Renal cortex interstitium (tissue), 11 donors: ENCODE measurements around the gene MROH2A. TPM values are rescaled to one million over a fixed set of nuclear protein-coding genes. Genes with fewer than 3 reads are reported as not detected.

Experiments
- DNase-seq, 11 donors: peaks; one replicate each; pipeline ENCODE4 v3.0.0-alpha.2; 2013; ENCODE audit warnings: low read depth in 9 of 11, low spot score in 4 of 11; ENCODE audit errors: extremely low read depth in 1 of 11
- polyA plus RNA-seq, 3 donors: library from polyadenylated mRNA; unstranded; fragments of 120-200 nt; gene quantifications; one replicate each; pipeline ENCODE4 v1.2.1, GENCODE V29; 2013; ENCODE audit not compliant: insufficient read length in 3 of 3

The MROH2A gene
- polyA plus RNA-seq, 3 donors: 0.26 to 0.27 TPM; not detected in 1

DNA sequence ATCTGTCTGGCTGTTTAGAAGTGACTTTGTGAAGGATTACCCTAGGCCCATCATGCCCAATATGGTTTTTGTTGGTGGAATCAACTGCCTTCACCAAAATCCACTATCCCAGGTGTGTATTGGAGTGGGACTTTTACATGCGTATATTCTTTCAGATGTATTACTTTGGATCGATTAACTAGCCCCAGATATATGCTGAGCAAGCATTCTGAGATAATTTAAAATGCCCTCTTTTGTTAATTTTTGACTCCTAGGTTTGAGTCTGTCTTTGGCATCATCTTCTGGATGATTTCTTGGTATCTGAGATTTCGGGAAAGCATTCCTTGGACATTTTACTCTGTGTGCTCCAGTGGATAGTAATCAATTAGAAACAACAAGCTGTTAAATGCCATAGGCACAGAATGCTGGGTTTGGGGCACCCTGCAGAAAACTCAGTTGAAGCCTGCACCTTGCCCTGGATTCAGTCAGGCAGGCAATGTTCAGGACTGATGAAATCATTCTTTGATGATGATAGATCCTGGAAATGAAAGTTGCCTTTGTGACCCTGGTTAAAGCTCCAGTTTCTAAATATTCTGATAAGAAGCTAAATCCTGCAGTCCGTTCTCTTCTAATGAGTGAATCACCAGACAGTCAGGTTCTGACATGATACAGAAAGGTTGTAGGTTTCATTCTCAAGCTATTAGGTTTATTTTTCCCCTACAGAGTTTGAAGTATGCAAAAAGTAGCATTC, 16.9 kb upstream of the MROH2A start:
- DNase-seq: no peak

DNA sequence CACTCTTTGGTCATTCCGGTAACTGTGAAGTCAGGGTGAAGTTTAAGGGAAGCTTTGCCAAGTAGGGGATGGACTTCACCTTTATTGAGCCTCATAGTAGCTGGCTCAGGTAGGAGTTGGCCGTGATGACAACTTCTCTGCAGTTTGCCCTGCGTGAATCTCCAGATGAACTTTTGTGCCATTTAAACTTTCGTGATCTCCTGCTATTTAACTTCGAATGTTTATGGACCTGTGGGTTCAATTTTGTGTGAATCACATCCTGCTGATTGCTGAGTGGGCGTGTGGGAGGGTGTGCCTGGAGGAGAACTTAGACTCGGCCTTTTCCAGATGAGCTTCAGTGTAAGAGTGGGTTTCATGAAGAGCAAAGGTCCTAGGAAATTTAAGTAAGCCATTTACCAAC, 13.9 kb upstream of the MROH2A start:
- no peak for DNase-seq

DNA sequence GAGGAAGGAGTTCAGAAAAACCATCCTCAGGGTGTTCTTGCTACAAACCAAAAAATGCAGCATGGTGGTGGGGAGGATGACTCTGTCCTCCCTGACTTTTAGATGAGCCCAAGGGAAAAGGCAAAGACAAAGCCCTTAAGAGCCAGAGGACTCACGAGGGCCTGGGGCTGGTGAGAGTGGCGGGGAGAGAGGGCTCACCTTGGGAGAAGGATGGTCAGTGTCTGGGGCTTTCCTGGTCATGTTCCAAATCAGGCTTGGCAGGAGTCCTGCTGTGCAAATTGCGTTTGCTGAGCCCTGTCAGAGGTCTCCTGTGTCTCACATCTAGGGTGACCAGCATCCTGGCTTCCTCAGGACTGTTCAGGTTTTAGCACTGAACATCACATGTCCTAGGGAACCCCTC, 13.4 kb upstream of the MROH2A start:
- DNase-seq: no peak

DNA sequence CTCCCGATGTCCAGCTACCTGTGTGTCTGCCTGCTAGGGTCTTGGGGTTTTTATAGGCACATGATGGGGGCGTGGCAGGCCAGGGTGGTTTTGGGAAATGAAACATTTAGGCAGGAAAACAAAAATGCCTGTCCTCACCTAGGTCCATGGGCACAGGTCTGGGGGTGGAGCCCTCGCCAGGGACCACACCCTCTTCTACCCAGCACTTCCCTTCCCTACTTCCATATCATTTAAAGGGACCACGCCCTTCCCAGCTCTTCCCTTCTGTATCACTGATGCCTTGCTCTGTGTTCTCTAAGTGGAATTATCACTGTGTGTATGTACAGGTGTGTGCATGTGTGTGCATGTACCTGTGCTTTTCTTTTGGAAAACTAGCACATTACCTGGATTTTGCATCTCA, 11.7 kb upstream of the MROH2A start:
- no peak for DNase-seq

DNA sequence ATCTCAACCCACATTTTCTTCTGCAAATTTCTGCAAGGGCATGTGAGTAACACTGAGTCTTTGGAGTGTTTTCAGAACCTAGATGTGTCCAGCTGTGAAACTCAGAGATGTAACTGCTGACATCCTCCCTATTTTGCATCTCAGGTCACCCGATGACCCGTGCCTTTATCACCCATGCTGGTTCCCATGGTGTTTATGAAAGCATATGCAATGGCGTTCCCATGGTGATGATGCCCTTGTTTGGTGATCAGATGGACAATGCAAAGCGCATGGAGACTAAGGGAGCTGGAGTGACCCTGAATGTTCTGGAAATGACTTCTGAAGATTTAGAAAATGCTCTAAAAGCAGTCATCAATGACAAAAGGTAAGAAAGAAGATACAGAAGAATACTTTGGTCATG, 10.1 kb upstream of the MROH2A start:
- DNase-seq: no peak

DNA sequence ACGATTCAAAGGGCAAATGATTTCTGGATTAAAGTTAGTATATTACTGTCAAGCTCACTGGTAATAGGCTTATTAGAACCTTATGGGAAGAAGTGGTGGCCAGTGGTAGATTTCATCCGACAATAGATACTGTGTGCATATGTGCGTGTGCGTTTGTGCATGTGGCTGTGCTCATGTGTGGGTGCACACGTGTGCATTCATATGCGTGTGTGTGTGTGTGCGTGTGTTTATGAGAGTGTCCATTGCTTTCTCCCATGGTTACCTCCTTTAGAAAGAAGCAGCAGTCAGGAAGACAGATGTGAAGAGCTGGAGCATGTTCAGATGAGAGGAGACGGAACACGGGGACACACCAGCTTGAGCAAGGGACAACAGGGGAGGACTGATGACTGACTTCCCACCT, 8.9 kb upstream of the MROH2A start:
- no peak for DNase-seq

DNA sequence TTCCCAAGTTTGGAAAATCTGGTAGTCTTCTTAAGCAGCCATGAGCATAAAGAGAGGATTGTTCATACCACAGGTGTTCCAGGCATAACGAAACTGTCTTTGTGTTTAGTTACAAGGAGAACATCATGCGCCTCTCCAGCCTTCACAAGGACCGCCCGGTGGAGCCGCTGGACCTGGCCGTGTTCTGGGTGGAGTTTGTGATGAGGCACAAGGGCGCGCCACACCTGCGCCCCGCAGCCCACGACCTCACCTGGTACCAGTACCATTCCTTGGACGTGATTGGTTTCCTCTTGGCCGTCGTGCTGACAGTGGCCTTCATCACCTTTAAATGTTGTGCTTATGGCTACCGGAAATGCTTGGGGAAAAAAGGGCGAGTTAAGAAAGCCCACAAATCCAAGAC, 6.0 kb upstream of the MROH2A start:
- DNase-seq: no peak

DNA sequence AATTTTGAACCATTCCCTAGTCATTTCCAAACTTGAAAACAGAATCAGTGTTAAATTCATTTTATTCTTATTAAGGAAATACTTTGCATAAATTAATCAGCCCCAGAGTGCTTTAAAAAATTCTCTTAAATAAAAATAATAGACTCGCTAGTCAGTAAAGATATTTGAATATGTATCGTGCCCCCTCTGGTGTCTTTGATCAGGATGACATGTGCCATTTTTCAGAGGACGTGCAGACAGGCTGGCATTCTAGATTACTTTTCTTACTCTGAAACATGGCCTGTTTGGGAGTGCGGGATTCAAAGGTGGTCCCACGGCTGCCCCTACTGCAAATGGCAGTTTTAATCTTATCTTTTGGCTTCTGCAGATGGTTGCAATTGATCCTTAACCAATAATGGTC, 5.5 kb upstream of the MROH2A start:
- no peak for DNase-seq

DNA sequence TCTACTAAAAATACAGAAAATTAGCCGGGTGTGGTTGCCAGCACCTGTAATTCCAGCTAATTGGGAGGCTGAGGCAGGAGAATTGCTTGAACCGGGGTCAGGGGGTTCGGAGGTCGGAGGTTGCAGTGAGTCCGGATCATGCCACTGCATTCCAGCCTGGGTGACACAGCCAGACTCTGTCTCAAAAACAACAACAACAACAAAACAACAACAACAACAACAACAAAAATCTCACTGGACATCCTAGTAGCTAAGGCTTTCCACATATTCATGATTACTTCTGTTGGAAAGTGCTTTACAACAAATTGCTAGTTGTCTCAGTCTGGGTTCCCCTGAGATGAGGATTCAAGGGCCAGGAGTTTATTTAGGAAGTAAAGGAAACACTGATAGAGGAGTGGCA, 4.3 kb upstream of the MROH2A start:
- DNase-seq: no peak

DNA sequence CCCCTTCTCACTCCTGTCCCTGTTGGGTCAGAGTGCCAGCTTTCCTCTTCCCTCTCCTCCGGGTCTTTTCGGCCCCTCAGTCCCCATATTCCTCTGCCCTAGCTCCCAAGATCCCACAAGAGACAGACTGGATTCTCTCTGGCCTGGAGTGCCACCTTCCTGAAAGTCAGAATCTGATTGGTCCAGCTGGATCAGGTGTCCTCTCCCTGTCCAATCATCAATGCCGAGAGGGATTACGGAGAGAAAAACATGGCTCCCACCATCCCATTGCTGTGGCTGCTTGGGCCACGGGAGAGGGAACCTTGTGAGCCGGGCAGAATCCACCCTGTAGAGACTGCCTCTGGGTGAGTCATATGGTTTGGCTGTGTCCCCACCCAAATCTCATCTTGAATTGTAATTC, 2.7 kb upstream of the MROH2A start:
- DNase-seq: no peak

DNA sequence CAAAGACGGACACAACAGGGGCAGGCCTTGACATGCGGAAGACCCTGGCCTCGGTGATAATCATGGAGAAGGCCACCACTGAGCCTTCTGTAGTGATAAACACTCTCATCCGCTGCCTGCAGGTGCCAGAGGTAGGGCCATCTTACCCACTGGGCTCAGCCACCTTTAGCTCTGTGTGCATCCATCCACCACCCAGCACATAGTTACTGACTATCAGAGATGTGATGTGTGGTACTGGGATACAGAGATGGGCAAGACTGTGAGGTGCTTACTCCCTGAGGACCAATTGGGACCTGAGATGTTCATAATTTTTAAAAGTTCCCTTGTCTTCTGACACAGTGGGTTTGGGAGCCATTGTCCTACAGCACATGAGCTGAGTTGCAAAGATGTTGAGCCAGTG, 1.6 kb downstream of the MROH2A start:
- DNase-seq: no peak

DNA sequence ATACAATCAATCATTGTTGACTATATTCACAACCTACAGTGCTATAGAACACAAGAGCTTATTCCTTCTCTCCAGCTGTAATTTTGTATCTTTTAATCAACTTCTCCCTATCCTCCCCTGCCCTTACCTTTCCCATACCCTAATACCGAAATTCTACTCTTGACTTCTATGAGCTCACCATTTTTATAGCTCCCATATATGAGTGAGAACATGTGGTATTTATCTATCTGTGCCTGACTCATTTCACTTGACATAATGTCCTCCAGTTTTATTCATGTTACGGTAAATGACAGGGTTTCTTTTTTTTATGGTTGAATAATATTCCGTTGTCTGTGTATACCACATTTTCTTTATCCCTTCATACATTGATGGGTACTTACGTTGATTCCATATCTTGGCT, 2.6 kb downstream of the MROH2A start:
- no peak for DNase-seq

DNA sequence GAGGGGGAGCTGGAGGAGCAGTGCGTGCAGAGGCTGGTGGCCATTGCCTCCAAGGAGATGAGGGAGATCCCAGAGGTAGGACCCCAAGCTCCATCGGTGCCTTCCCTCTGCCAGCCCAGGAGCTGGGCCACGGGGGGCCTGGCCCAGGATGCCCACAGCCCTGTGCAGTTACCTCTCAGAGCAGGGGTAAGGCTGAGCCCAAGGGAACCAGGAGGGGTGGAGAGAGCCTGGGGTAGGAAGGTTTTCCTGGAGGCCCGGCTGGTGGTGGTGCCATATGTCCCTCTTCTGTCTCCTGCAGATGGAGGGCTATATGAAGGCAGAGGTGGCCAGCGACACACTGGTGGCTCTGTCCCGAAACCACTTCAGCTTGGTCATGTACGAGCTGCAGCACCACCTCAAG, 11.4 kb downstream of the MROH2A start:
- no peak for DNase-seq

DNA sequence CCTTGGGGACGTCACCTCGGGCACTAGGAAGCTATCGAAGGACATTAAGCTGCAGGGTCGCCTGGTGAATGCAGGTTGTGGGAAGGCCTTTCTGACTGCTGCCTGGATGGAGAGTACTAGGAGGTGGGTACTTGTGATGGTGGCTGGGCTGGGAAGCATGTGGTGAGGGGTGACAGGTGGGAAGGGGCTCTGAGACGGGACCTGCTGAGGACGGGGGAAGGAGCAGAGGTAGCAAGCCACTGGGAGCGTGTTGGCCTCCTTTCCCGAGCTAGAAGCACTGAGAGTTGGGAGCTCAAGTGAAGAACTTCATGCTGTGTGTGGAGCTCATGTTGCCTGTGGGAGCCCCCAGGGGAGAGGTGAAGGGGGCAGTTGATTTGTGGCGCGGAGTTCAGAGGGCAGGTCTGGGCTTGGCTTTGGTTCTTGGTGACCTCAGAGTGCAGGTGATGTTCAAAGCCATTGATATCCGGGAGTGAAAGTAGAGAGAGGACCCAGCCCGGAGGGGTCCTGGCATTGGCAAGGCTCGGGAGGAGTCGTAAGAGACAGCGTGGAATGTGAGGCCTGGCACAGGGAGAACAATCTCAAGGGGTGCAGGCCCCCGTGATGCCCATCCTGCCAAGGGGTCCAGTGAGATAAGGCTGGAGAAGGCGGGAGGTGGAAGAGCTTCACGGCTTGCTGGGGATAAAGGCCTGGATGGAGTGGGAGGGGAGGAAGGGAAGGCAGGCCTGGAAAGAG, 13.2 kb downstream of the MROH2A start:
- DNase-seq: no peak

DNA sequence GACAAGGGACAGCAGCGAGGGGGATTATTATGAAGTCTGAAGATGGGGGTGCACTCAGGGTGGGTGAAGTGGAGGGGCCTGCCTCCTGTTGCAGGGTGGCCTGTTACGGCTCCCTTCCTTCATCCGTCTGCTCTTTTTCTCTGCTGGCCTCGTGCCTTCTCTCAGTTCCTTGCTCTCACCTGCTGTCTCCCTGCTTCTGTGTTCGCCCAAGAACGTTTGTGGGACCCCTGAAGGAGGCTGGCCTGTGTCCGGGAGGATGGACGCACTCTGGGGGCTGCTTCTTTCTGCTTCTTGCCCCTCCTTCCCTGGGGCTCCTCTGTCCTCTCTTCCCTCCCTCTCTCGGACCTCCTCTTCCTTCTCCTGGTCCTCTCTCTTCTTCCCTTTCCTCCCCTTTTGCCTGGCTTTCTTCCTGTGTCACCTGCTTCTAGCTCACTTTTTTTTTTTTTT, 13.8 kb downstream of the MROH2A start:
- DNase-seq: no peak

DNA sequence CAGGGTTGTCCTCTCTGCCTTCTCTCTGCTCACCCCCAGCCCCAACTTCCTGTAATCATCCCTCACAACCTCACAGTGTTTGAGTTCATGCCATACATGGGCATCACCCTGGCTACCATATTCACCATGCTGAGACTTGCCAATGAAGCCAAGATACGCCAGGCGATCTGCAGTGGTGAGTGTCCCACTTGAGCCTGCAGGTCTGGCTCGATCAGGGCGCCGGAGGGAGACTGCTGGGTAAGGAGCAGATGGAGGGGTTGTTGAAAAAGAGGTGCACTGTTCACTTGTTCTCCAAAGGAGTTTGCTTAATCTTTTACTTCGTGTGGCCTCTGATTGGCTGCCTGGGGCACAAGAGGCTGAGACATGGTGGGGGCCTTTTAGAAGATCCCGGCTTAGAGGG, 14.6 kb downstream of the MROH2A start:
- DNase-seq: no peak

DNA sequence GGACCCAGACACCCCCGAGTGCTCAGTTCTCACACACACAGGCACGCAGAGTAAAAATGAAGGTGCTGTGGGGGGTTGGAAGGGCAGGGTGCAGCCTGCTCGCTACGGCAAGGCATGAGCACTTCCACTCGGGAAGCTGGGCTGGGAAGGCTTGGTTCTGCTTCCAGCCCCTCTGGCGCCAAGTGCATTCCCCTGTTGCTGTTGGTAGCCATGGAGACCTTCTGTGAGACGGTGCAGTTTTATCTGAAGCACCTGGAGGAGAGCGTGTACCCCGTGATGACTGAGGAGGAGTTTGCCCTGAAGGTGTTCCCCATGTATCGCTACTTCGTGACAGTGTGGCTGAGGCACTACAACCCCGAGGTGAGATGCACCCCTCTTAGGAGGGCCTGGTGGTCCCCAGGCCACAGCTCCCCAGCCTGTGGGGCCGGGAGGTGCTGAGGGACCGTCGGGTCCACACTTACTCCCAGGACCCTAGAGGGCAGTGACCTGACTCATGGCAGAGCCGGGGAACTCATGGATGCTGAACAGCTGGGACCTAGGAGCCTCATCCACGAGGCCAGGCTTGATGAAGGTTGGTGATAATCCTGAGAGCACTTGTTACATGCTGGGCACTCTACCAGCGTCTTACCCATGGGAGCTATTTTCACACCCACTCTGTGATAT, 15.5 kb downstream of the MROH2A start:
- DNase-seq: no peak

DNA sequence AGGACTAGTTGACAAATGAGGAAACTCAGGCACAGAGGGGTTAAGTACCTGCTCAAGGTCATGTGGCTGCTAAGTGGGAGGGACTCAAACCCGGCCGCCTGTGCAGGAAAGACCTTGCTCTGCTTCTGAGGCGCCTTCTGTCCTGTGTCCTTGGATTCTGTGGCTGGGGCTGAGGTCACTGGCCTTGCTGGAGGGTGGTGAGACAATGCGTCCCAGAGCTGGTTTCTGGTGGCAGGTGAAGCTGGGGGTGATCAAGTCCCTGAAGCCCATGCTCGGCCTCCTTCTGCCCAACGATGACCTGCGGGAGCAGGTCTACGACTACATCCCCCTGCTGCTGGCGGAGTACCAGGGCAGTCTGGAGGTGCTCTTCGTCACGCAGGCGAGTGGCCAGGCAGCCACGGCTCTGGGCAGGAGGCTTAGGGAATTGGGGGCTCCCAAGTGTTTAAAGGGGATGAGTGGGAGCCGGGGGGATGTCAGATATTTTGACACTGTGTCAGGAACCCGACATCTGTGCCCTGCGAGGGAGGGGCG, 16.1 kb downstream of the MROH2A start:
- DNase-seq: no peak

DNA sequence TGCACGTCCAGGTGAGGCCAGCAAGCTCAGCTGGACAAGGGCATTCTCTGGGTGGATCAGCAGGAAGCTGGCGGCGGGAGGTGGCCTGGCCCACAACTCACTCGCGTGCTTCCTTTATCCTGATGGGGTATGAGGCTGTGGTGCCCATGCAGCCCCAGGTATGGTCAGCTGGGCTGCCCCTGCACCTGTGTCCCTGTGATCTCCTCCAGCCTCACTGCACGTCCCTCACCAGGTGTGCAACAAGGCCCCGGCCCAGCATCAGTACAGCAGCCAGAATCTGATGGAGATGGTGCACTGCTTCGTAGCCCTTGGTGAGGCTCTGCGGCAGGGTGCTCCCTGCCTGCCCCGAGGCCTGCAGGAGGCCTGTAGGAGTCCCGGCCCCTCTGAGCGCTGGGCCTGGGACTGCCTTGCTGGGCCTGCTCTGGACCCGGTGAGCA, 17.6 kb downstream of the MROH2A start:
- no peak for DNase-seq

DNA sequence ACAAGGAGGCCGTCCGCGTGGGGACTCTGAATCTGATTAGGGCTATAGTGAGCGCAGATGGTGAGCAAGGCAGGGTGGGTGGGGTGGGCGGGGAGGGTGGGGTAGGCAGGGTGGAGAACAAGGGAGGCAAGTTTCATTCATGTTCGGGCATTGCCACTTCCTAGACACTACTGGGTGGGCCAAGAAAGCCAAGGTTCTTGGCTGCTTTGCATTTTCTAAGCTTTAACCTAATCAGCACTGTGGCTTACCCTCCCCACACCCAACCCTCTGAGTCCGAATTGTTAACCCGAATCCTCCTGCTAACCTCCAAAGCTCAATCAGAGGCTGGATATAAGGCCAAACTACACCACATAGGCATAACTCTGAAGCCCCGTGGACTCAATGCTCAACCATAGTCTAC, 18.1 kb downstream of the MROH2A start:
- DNase-seq: no peak
